SK-N-SH (cell line): ENCODE measurements around the gene KLF7. TPM values are rescaled to one million over a fixed set of nuclear protein-coding genes. Genes with fewer than 3 reads are reported as not detected.

Source experiments
- CTCF ChIA-PET: fragments of 300-600, 350-600 bp; formaldehyde crosslinking; extraction: SDS; loops from one replicate; lab custom pipeline; 2021; lab: Yijun Ruan, JAX
- POLR2A ChIA-PET: fragments of 350-600 bp; sonication (Branson Sonifier 250); formaldehyde crosslinking; extraction: SDS; loops from one replicate; lab custom pipeline; 2020; ENCODE audit warnings: antibody characterized with exemption, inconsistent platforms; lab: Yijun Ruan, JAX
- DNase-seq: peaks from one replicate; pipeline ENCODE4 v3.0.0; 2012
- H2AFZ ChIP-seq: fragments of 200-600 bp; sonication (generic); 2 replicates; pipeline ENCODE4 v1.8.1; 2016; ENCODE audit warnings: antibody characterized with exemption, mild to moderate bottlenecking, low read depth
- H3F3A ChIP-seq: fragments of 200-600 bp; sonication (generic); replicated peaks from 2 replicates; pipeline ENCODE3; 2016; ENCODE audit warnings: antibody characterized with exemption, mild to moderate bottlenecking; ENCODE audit not compliant: insufficient read depth
- H3K27ac ChIP-seq, 2 experiments: fragments of 200-500 bp in 1 of 2; fragments of 200-600 bp in 1 of 2; sonication (Bioruptor generic) in 1 of 2; sonication (generic), shearing (Covaris generic) in 1 of 2; 2 replicates each; pipeline versions ENCODE4 v1.5.1 to v1.6.1; 2014 to 2016; ENCODE audit warnings: low read depth in 2 of 2, inconsistent platforms in 1 of 2, low read length in 1 of 2, mild to moderate bottlenecking in 1 of 2, mixed read lengths in 1 of 2
- H3K27me3 ChIP-seq: fragments of 200-600 bp; sonication (generic), shearing (Covaris generic); 2 replicates; pipeline ENCODE4 v1.6.1; 2016; ENCODE audit warnings: mixed run types; ENCODE audit not compliant: insufficient read depth
- H3K36me3 ChIP-seq, 2 experiments: fragments of 200-500 bp in 1 of 2; fragments of 200-600 bp in 1 of 2; sonication (Bioruptor generic) in 1 of 2; sonication (generic) in 1 of 2; replicated peaks in 1 of 2; 2 replicates each; pipeline versions ENCODE3 to v1.5.1; 2014 to 2016; ENCODE audit warnings: low read length in 1 of 2, mild to moderate bottlenecking in 1 of 2; ENCODE audit not compliant: insufficient read depth in 2 of 2, control insufficient read depth in 1 of 2
- H3K4me1 ChIP-seq, 2 experiments: fragments of 200-500 bp in 1 of 2; fragments of 200-600 bp in 1 of 2; sonication (Bioruptor generic) in 1 of 2; sonication (generic), shearing (Covaris generic) in 1 of 2; 2 replicates each; pipeline versions ENCODE4 v1.5.1 to v1.6.1; 2014 to 2016; ENCODE audit warnings: low read depth in 1 of 2, low read length in 1 of 2, mixed run types in 1 of 2; ENCODE audit not compliant: insufficient read depth in 2 of 2, control insufficient read depth in 1 of 2
- H3K4me2 ChIP-seq: fragments of 200-600 bp; sonication (generic), shearing (Covaris generic); 2 replicates; pipeline ENCODE4 v1.6.1; 2017; ENCODE audit warnings: mixed run types
- H3K4me3 ChIP-seq, 2 experiments: fragments of 200-500 bp in 1 of 2; fragments of 200-600 bp in 1 of 2; sonication (Bioruptor generic) in 1 of 2; sonication (generic), shearing (Covaris generic) in 1 of 2; 2 replicates each; pipeline versions ENCODE4 v1.5.1 to v1.8.1; 2014 to 2016; ENCODE audit warnings: low read depth in 2 of 2, inconsistent platforms in 1 of 2, low read length in 1 of 2, mild to moderate bottlenecking in 1 of 2, mixed read lengths in 1 of 2, moderate library complexity in 1 of 2
- H3K79me2 ChIP-seq: fragments of 200-600 bp; sonication (generic); 2 replicates; pipeline ENCODE4 v1.8.1; 2017; ENCODE audit warnings: mild to moderate bottlenecking; ENCODE audit not compliant: insufficient read depth
- H3K9ac ChIP-seq: fragments of 200-600 bp; sonication (generic); 2 replicates; pipeline ENCODE4 v1.6.1; 2017; ENCODE audit warnings: mixed run types
- H3K9me2 ChIP-seq: fragments of 200-600 bp; sonication (generic); 2 replicates; pipeline ENCODE4 v1.6.1; 2017; ENCODE audit warnings: mixed run types
- H3K9me3 ChIP-seq: fragments of 200-600 bp; sonication (generic); 2 replicates; pipeline ENCODE4 v1.6.1; 2017; ENCODE audit warnings: mixed run types, mild to moderate bottlenecking, moderate library complexity
- H4K20me1 ChIP-seq: fragments of 200-600 bp; sonication (generic); 2 replicates; pipeline ENCODE4 v1.6.1; 2017; ENCODE audit warnings: mild to moderate bottlenecking, mixed run types; ENCODE audit not compliant: insufficient read depth
- CHD2 ChIP-seq: fragments of 150-350 bp; IDR thresholded peaks from 2 replicates; pipeline ENCODE4 v1.6.1; 2018; ENCODE audit warnings: low read length; ENCODE audit not compliant: partially characterized antibody
- ELF1 ChIP-seq: IDR thresholded peaks from 2 replicates; pipeline ENCODE4 v1.4.0; 2012
- EP300 ChIP-seq, 2 experiments: IDR thresholded peaks; 2 replicates each; pipeline versions ENCODE4 v1.4.0 to v1.6.1; 2012; ENCODE audit warnings: borderline replicate concordance in 1 of 2, low read depth in 1 of 2, low read length in 1 of 2
- FOSL2 ChIP-seq: IDR thresholded peaks from 2 replicates; pipeline ENCODE4 v1.4.0; 2012; ENCODE audit warnings: low read depth, mild to moderate bottlenecking, moderate library complexity, borderline replicate concordance
- FOXJ3 ChIP-seq: sonication (generic); formaldehyde crosslinking; IDR thresholded peaks from 2 replicates; pipeline ENCODE4 v1.5.1; 2020; ENCODE audit warnings: mild to moderate bottlenecking, missing genetic modification reagents
- FOXM1 ChIP-seq: IDR thresholded peaks from 2 replicates; pipeline ENCODE4 v1.4.0; 2012; ENCODE audit warnings: low read depth, mild to moderate bottlenecking
- GABPA ChIP-seq: IDR thresholded peaks from 2 replicates; pipeline ENCODE4 v1.4.0; 2012; ENCODE audit warnings: low read depth, mild to moderate bottlenecking
- GATA2 ChIP-seq: sonication (generic); formaldehyde crosslinking; IDR thresholded peaks from 2 replicates; pipeline ENCODE4 v1.5.0; 2020; ENCODE audit warnings: mild to moderate bottlenecking, missing genetic modification reagents
- NFIC ChIP-seq: IDR thresholded peaks from 2 replicates; pipeline ENCODE4 v1.4.0; 2012; ENCODE audit warnings: borderline replicate concordance
- RCOR1 ChIP-seq: fragments of 150-350 bp; IDR thresholded peaks from 2 replicates; pipeline ENCODE4 v1.6.1; 2017; ENCODE audit warnings: antibody characterized with exemption, low read length
- RFX5 ChIP-seq: IDR thresholded peaks from 2 replicates; pipeline ENCODE4 v1.6.1; 2012; ENCODE audit warnings: mild to moderate bottlenecking, improper control_type of control experiment, low read length
- SIN3A ChIP-seq: IDR thresholded peaks from 2 replicates; pipeline ENCODE4 v1.6.1; 2012; ENCODE audit warnings: low read depth, mild to moderate bottlenecking, low read length, moderate library complexity, borderline replicate concordance
- SMC3 ChIP-seq: IDR thresholded peaks from 2 replicates; pipeline ENCODE4 v1.6.1; 2012; ENCODE audit warnings: low read depth, low read length, improper control_type of control experiment
- TCF12 ChIP-seq: IDR thresholded peaks from 2 replicates; pipeline ENCODE4 v1.4.0; 2012
- TEAD4 ChIP-seq: IDR thresholded peaks from 2 replicates; pipeline ENCODE4 v1.4.0; 2012; ENCODE audit warnings: mild to moderate bottlenecking, borderline replicate concordance; ENCODE audit not compliant: insufficient read depth
- YY1 ChIP-seq: IDR thresholded peaks from 2 replicates; pipeline ENCODE4 v1.4.0; 2012; ENCODE audit warnings: low read depth, mild to moderate bottlenecking
- WGBS: methylation state at CpG from one replicate; pipeline ENCODE4 v1.1.6; 2017; ENCODE audit warnings: low lambda C conversion rate; 5-methylcytosine and 5-hydroxymethylcytosine counted together
- polyA plus RNA-seq, 3 experiments: library from polyadenylated mRNA; depleted of rRNA; stranded (reverse); fragments of >200 nt; gene quantifications; 2 replicates each; pipeline ENCODE4 v1.2.3, GENCODE V29; 2012
- TF ChIP-seq, protein P1 (sequence below): fragments of 150-350 bp; IDR thresholded peaks from 2 replicates; pipeline ENCODE4 v1.6.1; 2017; ENCODE audit warnings: antibody characterized with exemption, low read length, low read depth, borderline replicate concordance
- TF ChIP-seq, protein P2 (sequence below): fragments of 150-350 bp; IDR thresholded peaks from 2 replicates; pipeline ENCODE4 v1.6.1; 2016; ENCODE audit warnings: mild to moderate bottlenecking, low read depth, low read length
- TF ChIP-seq, protein P3 (sequence below): IDR thresholded peaks from 2 replicates; pipeline ENCODE4 v1.6.1; 2012; ENCODE audit warnings: mild to moderate bottlenecking, low read depth, low read length, moderate library complexity
- TF ChIP-seq, protein P4 (sequence below): IDR thresholded peaks from 2 replicates; pipeline ENCODE4 v1.4.0; 2012; ENCODE audit warnings: low read depth, borderline replicate concordance

The KLF7 gene
- polyA plus RNA-seq, 1 of the 3 experiments (the other 2 are of a cell fraction): 7.5 TPM

DNA sequence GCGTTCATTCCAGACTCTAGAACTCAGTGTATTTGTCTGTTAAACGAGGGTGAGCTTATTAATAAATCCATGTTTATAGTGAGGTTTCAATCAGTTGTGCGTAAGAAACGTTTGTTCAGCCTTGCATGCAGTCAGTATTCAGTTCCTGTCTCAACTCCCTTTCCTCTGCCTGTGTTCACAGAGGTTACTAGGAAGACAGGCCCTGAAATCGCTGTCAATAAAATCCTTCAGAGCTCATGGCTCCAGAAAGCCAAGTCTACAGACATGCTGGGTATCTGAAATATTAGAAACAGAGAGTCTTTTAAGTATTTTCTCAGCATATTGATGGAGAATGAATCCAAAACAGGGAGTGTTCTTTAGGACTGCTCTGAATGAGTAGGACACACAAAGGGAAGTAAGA lies 75.4 kb downstream of the KLF7 start:
- Histone ChIP-seq H3K9me2 (no peaks in the 10 kb centered on the region), H3K27me3 (no peaks in the 10 kb centered on the region), H3K79me2 (peaks cover 100% of the 10 kb centered on the region), H3K36me3 (peaks cover 33 to 54% of the 10 kb centered on the region in 2 experiments), H3K27ac (peak overlapping the region; percentile 1 to 99; a peak in 2 of 4 replicates), H3K4me1 (peaks cover 6 to 59% of the 10 kb centered on the region in 2 experiments; a peak in 3 of 4 replicates), H2AFZ (no peak overlapping the region), H3F3A (no peaks in the 10 kb centered on the region), H3K9me3 (no peaks in the 10 kb centered on the region), H4K20me1 (peaks cover 79% of the 10 kb centered on the region), H3K4me2 (no peak overlapping the region), H3K9ac (no peak overlapping the region), H3K4me3 (no peak overlapping the region)
- POLR2A ChIA-PET: interaction anchor here (1.6 kb wide), 1 partner anchor 76 kb away, joined by 4 read pairs; the partner anchor contains the start of gene KLF7
- TF ChIP-seq GATA2 (CRISPR knock-in tag) (no peak), ELF1 (no peak), SMC3 (no peak), FOXJ3 (no peak), RCOR1 (no peak), SIN3A (no peak), FOXM1 (no peak)
- CTCF ChIA-PET: interaction anchor here (1.5 kb wide), 1 partner anchor 383 kb away, joined by 5 read pairs; no protein-coding TSS in a partner anchor
- DNase-seq: no peak
- WGBS: 93% methylated on average over 5 of the region's 5 CpGs

DNA sequence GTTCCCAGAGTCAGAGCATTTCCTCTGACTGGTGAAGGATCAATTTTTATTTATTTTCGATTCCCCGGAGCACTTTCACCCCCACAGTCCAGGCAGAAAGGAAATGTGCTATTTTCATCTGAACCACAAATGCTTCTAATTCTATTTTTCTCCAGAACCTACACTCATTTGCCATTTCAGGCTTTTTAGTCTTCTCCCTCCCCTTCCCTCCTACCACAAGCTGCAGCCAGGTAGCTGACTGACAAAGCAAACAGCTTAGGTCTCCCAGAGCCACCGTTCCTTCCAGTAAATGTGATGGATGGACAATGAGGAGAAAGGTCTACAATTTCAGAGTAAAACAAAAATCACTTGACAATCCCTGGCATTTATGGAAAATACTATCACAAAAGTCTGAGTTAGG lies 76.9 kb downstream of the KLF7 start:
- Histone ChIP-seq H3K4me3 (no peak overlapping the region), H3K9me2 (no peaks in the 10 kb centered on the region), H3F3A (no peaks in the 10 kb centered on the region), H3K9ac (no peak overlapping the region), H3K4me2 (no peak overlapping the region), H3K79me2 (peaks cover 100% of the 10 kb centered on the region), H3K4me1 (peaks cover 6 to 64% of the 10 kb centered on the region in 2 experiments; a peak in 3 of 4 replicates), H3K27ac (peak overlapping the region in 1 of 2 experiments; percentile 99; a peak in 2 of 4 replicates), H4K20me1 (peaks cover 82% of the 10 kb centered on the region), H3K27me3 (no peaks in the 10 kb centered on the region), H3K9me3 (no peaks in the 10 kb centered on the region), H2AFZ (no peak overlapping the region), H3K36me3 (peaks cover 35 to 62% of the 10 kb centered on the region in 2 experiments)
- 84% methylated on average over 3 of the region's 3 CpGs for WGBS
- DNase-seq: no peak
- POLR2A ChIA-PET: interaction anchor here (0.6 to 2.8 kb wide), 4 partner anchors 53 to 77 kb away, joined by 3 to 18 read pairs (median 4); partner anchors contain the start of gene KLF7
- CTCF ChIA-PET: interaction anchor here (0.9 to 1.4 kb wide), 5 partner anchors 9 to 78 kb away, joined by 3 to 4 read pairs (median 3); no protein-coding TSS in a partner anchor
- TF ChIP-seq, protein P1, sequence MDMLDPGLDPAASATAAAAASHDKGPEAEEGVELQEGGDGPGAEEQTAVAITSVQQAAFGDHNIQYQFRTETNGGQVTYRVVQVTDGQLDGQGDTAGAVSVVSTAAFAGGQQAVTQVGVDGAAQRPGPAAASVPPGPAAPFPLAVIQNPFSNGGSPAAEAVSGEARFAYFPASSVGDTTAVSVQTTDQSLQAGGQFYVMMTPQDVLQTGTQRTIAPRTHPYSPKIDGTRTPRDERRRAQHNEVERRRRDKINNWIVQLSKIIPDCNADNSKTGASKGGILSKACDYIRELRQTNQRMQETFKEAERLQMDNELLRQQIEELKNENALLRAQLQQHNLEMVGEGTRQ: no peak
- TF ChIP-seq FOSL2: no peak
- no peak for TF ChIP-seq ELF1
- TF ChIP-seq SMC3: no peak
- no peak for TF ChIP-seq YY1
- TF ChIP-seq TEAD4: no peak
- TF ChIP-seq RFX5: no peak
- no peak for TF ChIP-seq RCOR1
- TF ChIP-seq, protein P2, sequence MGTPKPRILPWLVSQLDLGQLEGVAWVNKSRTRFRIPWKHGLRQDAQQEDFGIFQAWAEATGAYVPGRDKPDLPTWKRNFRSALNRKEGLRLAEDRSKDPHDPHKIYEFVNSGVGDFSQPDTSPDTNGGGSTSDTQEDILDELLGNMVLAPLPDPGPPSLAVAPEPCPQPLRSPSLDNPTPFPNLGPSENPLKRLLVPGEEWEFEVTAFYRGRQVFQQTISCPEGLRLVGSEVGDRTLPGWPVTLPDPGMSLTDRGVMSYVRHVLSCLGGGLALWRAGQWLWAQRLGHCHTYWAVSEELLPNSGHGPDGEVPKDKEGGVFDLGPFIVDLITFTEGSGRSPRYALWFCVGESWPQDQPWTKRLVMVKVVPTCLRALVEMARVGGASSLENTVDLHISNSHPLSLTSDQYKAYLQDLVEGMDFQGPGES: no peak
- TF ChIP-seq, protein P3, sequence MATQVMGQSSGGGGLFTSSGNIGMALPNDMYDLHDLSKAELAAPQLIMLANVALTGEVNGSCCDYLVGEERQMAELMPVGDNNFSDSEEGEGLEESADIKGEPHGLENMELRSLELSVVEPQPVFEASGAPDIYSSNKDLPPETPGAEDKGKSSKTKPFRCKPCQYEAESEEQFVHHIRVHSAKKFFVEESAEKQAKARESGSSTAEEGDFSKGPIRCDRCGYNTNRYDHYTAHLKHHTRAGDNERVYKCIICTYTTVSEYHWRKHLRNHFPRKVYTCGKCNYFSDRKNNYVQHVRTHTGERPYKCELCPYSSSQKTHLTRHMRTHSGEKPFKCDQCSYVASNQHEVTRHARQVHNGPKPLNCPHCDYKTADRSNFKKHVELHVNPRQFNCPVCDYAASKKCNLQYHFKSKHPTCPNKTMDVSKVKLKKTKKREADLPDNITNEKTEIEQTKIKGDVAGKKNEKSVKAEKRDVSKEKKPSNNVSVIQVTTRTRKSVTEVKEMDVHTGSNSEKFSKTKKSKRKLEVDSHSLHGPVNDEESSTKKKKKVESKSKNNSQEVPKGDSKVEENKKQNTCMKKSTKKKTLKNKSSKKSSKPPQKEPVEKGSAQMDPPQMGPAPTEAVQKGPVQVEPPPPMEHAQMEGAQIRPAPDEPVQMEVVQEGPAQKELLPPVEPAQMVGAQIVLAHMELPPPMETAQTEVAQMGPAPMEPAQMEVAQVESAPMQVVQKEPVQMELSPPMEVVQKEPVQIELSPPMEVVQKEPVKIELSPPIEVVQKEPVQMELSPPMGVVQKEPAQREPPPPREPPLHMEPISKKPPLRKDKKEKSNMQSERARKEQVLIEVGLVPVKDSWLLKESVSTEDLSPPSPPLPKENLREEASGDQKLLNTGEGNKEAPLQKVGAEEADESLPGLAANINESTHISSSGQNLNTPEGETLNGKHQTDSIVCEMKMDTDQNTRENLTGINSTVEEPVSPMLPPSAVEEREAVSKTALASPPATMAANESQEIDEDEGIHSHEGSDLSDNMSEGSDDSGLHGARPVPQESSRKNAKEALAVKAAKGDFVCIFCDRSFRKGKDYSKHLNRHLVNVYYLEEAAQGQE: no peak
- TF ChIP-seq FOXM1: no peak
- TF ChIP-seq, protein P4, sequence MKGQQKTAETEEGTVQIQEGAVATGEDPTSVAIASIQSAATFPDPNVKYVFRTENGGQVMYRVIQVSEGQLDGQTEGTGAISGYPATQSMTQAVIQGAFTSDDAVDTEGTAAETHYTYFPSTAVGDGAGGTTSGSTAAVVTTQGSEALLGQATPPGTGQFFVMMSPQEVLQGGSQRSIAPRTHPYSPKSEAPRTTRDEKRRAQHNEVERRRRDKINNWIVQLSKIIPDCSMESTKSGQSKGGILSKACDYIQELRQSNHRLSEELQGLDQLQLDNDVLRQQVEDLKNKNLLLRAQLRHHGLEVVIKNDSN: no peak
- no peak for TF ChIP-seq GATA2 (CRISPR knock-in tag)
- TF ChIP-seq NFIC: no peak
- no peak for TF ChIP-seq CHD2
- TF ChIP-seq TCF12: no peak
- no peak for TF ChIP-seq GABPA
- no peak for TF ChIP-seq EP300 (IDR thresholded peaks at IDR 0.05; ENCODE audit: borderline replicate concordance in 1 of 2, low read depth in 1 of 2, low read length in 1 of 2)
